GM12878 (cell line): ENCODE measurements around the gene ANKRD34A.

Source experiments
- CBX5 ChIP-seq: sonication (generic); IDR thresholded peaks from 2 replicates; pipeline ENCODE4 v1.6.1; 2016; ENCODE audit warnings: low read depth, moderate library complexity, mild to moderate bottlenecking, inconsistent platforms
- CTCF ChIP-seq, 3 experiments: IDR thresholded peaks in 2 of 3; conservative IDR thresholded peaks in 1 of 3; 2 replicates each; pipeline ENCODE4 v1.5.1; 2011; ENCODE audit warnings: low read depth in 3 of 3, low read length in 3 of 3, mild to moderate bottlenecking in 3 of 3, control low read depth in 2 of 3, moderate library complexity in 2 of 3, inconsistent platforms in 1 of 3, mixed read lengths in 1 of 3; ENCODE audit not compliant: control insufficient read depth in 2 of 3, insufficient read depth in 1 of 3; ENCODE audit errors: extremely low read depth in 1 of 3
- EP300 ChIP-seq, 2 experiments: fragments of 150-350 bp in 1 of 2; IDR thresholded peaks; 2 replicates each; pipeline ENCODE4 v1.6.1; 2011 to 2012; ENCODE audit warnings: low read depth in 2 of 2, low read length in 2 of 2, borderline replicate concordance in 1 of 2, improper control_type of control experiment in 1 of 2, inconsistent platforms in 1 of 2; ENCODE audit not compliant: control insufficient read depth in 1 of 2
- GABPA ChIP-seq: IDR thresholded peaks from 2 replicates; pipeline ENCODE4 v1.6.1; 2014; ENCODE audit warnings: antibody characterized with exemption, low read depth, mild to moderate bottlenecking, inconsistent platforms
- IRF4 ChIP-seq: IDR thresholded peaks from 2 replicates; pipeline ENCODE4 v1.6.1; 2011; ENCODE audit warnings: low read depth, low read length
- PML ChIP-seq: IDR thresholded peaks from 2 replicates; pipeline ENCODE4 v1.6.1; 2012; ENCODE audit warnings: low read length, inconsistent platforms
- POLR2A ChIP-seq: IDR thresholded peaks from 2 replicates; pipeline ENCODE4 v1.6.1; 2011; ENCODE audit warnings: low read depth, mild to moderate bottlenecking, low read length
- POLR2AphosphoS5 ChIP-seq: IDR thresholded peaks from 2 replicates; pipeline ENCODE4 v1.6.1; 2011; ENCODE audit warnings: mild to moderate bottlenecking, low read length, inconsistent platforms
- ZNF207 ChIP-seq: fragments of 450-650 bp; IDR thresholded peaks from 2 replicates; pipeline ENCODE4 v1.6.1; 2014; ENCODE audit warnings: antibody characterized with exemption, mild to moderate bottlenecking, borderline replicate concordance
- ZNF274 ChIP-seq: IDR thresholded peaks from one replicate; pipeline ENCODE4 v1.8.0; 2011; ENCODE audit not compliant: insufficient read length, insufficient read depth
- TF ChIP-seq, protein P1 (sequence below): fragments of 450-650 bp; IDR thresholded peaks from 2 replicates; pipeline ENCODE4 v1.6.1; 2018; ENCODE audit warnings: mild to moderate bottlenecking, low read depth, moderate library complexity; ENCODE audit not compliant: partially characterized antibody
- TF ChIP-seq, protein P2 (sequence below): fragments of 450-650 bp; formaldehyde crosslinking; IDR thresholded peaks from 2 replicates; pipeline ENCODE4 v1.4.0; 2020; ENCODE audit warnings: mild to moderate bottlenecking, moderate library complexity

GRCh38 chr1:145927916-145928643 is 36.3 kb downstream of the ANKRD34A start:
- TF ChIP-seq POLR2A (no peak), CTCF (IDR thresholded peaks at IDR 0.05 in 2 of 3, conservative IDR thresholded peaks at IDR 0.05 in 1 of 3; ENCODE audit: control insufficient read depth in 2 of 3, extremely low read depth in 1 of 3, insufficient read depth in 1 of 3, low read depth in 3 of 3, low read length in 3 of 3) (no peak), EP300 (IDR thresholded peaks at IDR 0.05; ENCODE audit: borderline replicate concordance in 1 of 2, control insufficient read depth in 1 of 2, low read depth in 2 of 2, low read length in 2 of 2) (no peak), ZNF207 (no peak), PML (no peak), IRF4 (no peak), CBX5 (no peak), ZNF274 (no peak), GABPA (no peak), POLR2AphosphoS5 (peak; percentile 29; the same call in 1 of the 2 replicates)
- TF ChIP-seq, protein P1, sequence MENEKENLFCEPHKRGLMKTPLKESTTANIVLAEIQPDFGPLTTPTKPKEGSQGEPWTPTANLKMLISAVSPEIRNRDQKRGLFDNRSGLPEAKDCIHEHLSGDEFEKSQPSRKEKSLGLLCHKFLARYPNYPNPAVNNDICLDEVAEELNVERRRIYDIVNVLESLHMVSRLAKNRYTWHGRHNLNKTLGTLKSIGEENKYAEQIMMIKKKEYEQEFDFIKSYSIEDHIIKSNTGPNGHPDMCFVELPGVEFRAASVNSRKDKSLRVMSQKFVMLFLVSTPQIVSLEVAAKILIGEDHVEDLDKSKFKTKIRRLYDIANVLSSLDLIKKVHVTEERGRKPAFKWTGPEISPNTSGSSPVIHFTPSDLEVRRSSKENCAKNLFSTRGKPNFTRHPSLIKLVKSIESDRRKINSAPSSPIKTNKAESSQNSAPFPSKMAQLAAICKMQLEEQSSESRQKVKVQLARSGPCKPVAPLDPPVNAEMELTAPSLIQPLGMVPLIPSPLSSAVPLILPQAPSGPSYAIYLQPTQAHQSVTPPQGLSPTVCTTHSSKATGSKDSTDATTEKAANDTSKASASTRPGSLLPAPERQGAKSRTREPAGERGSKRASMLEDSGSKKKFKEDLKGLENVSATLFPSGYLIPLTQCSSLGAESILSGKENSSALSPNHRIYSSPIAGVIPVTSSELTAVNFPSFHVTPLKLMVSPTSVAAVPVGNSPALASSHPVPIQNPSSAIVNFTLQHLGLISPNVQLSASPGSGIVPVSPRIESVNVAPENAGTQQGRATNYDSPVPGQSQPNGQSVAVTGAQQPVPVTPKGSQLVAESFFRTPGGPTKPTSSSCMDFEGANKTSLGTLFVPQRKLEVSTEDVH: no peak
- TF ChIP-seq, protein P2, sequence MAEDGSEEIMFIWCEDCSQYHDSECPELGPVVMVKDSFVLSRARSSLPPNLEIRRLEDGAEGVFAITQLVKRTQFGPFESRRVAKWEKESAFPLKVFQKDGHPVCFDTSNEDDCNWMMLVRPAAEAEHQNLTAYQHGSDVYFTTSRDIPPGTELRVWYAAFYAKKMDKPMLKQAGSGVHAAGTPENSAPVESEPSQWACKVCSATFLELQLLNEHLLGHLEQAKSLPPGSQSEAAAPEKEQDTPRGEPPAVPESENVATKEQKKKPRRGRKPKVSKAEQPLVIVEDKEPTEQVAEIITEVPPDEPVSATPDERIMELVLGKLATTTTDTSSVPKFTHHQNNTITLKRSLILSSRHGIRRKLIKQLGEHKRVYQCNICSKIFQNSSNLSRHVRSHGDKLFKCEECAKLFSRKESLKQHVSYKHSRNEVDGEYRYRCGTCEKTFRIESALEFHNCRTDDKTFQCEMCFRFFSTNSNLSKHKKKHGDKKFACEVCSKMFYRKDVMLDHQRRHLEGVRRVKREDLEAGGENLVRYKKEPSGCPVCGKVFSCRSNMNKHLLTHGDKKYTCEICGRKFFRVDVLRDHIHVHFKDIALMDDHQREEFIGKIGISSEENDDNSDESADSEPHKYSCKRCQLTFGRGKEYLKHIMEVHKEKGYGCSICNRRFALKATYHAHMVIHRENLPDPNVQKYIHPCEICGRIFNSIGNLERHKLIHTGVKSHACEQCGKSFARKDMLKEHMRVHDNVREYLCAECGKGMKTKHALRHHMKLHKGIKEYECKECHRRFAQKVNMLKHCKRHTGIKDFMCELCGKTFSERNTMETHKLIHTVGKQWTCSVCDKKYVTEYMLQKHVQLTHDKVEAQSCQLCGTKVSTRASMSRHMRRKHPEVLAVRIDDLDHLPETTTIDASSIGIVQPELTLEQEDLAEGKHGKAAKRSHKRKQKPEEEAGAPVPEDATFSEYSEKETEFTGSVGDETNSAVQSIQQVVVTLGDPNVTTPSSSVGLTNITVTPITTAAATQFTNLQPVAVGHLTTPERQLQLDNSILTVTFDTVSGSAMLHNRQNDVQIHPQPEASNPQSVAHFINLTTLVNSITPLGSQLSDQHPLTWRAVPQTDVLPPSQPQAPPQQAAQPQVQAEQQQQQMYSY (CRISPR knock-in tag): no peak
